HepG2 (cell line): ENCODE data around the gene MAP3K2. TPM values are rescaled to one million over a fixed set of nuclear protein-coding genes. Genes with fewer than 3 reads are reported as not detected.

Experiments
- AGO2 ChIP-seq: fragments of 200-400 bp; formaldehyde crosslinking; optimal IDR thresholded peaks from 2 replicates; pipeline ENCODE3; 2017; ENCODE audit warnings: mild to moderate bottlenecking, low read depth, low read length, moderate library complexity
- ARNT2 ChIP-seq: sonication (generic); formaldehyde crosslinking; IDR thresholded peaks from 2 replicates; pipeline ENCODE4 v1.8.0; 2022; ENCODE audit warnings: mild to moderate bottlenecking, low read depth, missing genetic modification reagents, moderate library complexity
- FOXM1 ChIP-seq: sonication (generic); formaldehyde crosslinking; IDR thresholded peaks from 2 replicates; pipeline ENCODE4 v1.5.0; 2020; ENCODE audit warnings: missing genetic modification reagents
- GATAD2A ChIP-seq: IDR thresholded peaks from 2 replicates; pipeline ENCODE4 v1.6.1; 2016
- GPN1 ChIP-seq: sonication (generic); formaldehyde crosslinking; IDR thresholded peaks from 2 replicates; pipeline ENCODE4 v1.5.1; 2020; ENCODE audit warnings: missing genetic modification reagents, borderline replicate concordance
- HNRNPH1 ChIP-seq: fragments of 200-400 bp; formaldehyde crosslinking; optimal IDR thresholded peaks from 2 replicates; pipeline ENCODE3; 2017; ENCODE audit warnings: mild to moderate bottlenecking, low read depth, low read length
- HOXA9 ChIP-seq: sonication (generic); formaldehyde crosslinking; IDR thresholded peaks from 2 replicates; pipeline ENCODE4 v1.8.1; 2022; ENCODE audit warnings: missing genetic modification reagents, mild to moderate bottlenecking, moderate library complexity, borderline replicate concordance
- MTF1 ChIP-seq: sonication (generic); formaldehyde crosslinking; IDR thresholded peaks from 2 replicates; pipeline ENCODE4 v1.5.0; 2020; ENCODE audit warnings: missing genetic modification reagents
- MTF2 ChIP-seq: sonication (generic); formaldehyde crosslinking; IDR thresholded peaks from 2 replicates; pipeline ENCODE4 v1.5.0; 2020; ENCODE audit warnings: missing genetic modification reagents, borderline replicate concordance
- MZF1 ChIP-seq: sonication (generic); formaldehyde crosslinking; IDR thresholded peaks from 2 replicates; pipeline ENCODE4 v1.8.1; 2023; ENCODE audit warnings: mild to moderate bottlenecking, missing genetic modification reagents, borderline replicate concordance
- NFE2L2 ChIP-seq: fragments of 150-350 bp; IDR thresholded peaks from 2 replicates; pipeline ENCODE4 v1.6.1; 2014; ENCODE audit warnings: low read length
- NFIB ChIP-seq: sonication (generic); formaldehyde crosslinking; IDR thresholded peaks from 2 replicates; pipeline ENCODE4 v1.9.0; 2021; ENCODE audit warnings: missing genetic modification reagents, mild to moderate bottlenecking, borderline replicate concordance
- NFYB ChIP-seq: sonication (generic); formaldehyde crosslinking; IDR thresholded peaks from 2 replicates; pipeline ENCODE4 v1.4.0; 2020; ENCODE audit warnings: missing genetic modification reagents
- RBFOX2 ChIP-seq: fragments of 200-400 bp; formaldehyde crosslinking; IDR thresholded peaks from 2 replicates; pipeline ENCODE4 v1.6.1; 2017; ENCODE audit warnings: low read depth, mild to moderate bottlenecking, low read length
- RFX1 ChIP-seq: fragments of 450-650 bp; IDR thresholded peaks from 2 replicates; pipeline ENCODE4 v1.6.1; 2017
- TBP ChIP-seq: sonication (generic); formaldehyde crosslinking; IDR thresholded peaks from 2 replicates; pipeline ENCODE4 v1.5.0; 2020; ENCODE audit warnings: missing genetic modification reagents
- ZC3H13 ChIP-seq: sonication (generic); formaldehyde crosslinking; IDR thresholded peaks from 2 replicates; pipeline ENCODE4 v1.8.1; 2023; ENCODE audit warnings: mild to moderate bottlenecking, missing genetic modification reagents, moderate library complexity
- ZNF138 ChIP-seq: sonication (generic); formaldehyde crosslinking; IDR thresholded peaks from 2 replicates; pipeline ENCODE4 v1.5.0; 2020; ENCODE audit warnings: mild to moderate bottlenecking, low read depth, missing genetic modification reagents
- ZNF263 ChIP-seq: sonication (generic); formaldehyde crosslinking; IDR thresholded peaks from 2 replicates; pipeline ENCODE4 v1.4.0; 2020; ENCODE audit warnings: missing genetic modification reagents
- ZNF329 ChIP-seq: sonication (generic); formaldehyde crosslinking; IDR thresholded peaks from 2 replicates; pipeline ENCODE4 v1.9.0; 2021; ENCODE audit warnings: low read depth, mild to moderate bottlenecking, missing genetic modification reagents
- ZNF333 ChIP-seq: sonication (generic); formaldehyde crosslinking; IDR thresholded peaks from 2 replicates; pipeline ENCODE4 v1.4.0; 2020; ENCODE audit warnings: mild to moderate bottlenecking, missing genetic modification reagents, borderline replicate concordance
- ZNF383 ChIP-seq: sonication (generic); formaldehyde crosslinking; IDR thresholded peaks from 2 replicates; pipeline ENCODE4 v1.4.0; 2020; ENCODE audit warnings: missing genetic modification reagents, mild to moderate bottlenecking, borderline replicate concordance
- ZNF7 ChIP-seq: IDR thresholded peaks from 2 replicates; pipeline ENCODE4 v1.6.1; 2016; ENCODE audit warnings: missing biosample characterization, missing genetic modification reagents
- ZNF766 ChIP-seq: sonication (generic); formaldehyde crosslinking; IDR thresholded peaks from 2 replicates; pipeline ENCODE4 v1.5.0; 2020; ENCODE audit warnings: missing genetic modification reagents, borderline replicate concordance
- ZNF839 ChIP-seq: sonication (generic); formaldehyde crosslinking; IDR thresholded peaks from 2 replicates; pipeline ENCODE4 v1.4.0; 2020; ENCODE audit warnings: missing genetic modification reagents, mild to moderate bottlenecking, borderline replicate concordance
- ZSCAN9 ChIP-seq: IDR thresholded peaks from 2 replicates; pipeline ENCODE4 v1.6.1; 2016; ENCODE audit warnings: borderline replicate concordance
- polyA plus RNA-seq, 8 experiments: library from polyadenylated mRNA; depleted of rRNA in 3 of 8; stranded (reverse) in 7 of 8; unstranded in 1 of 8; fragments of >200 nt; fragmentation: Illumina TruSeq in 4 of 8; extraction: Trizol in 4 of 8; gene quantifications; 2 replicates each; pipeline versions ENCODE4 v1.2.1 to v1.2.3, GENCODE V29; 2011 to 2016; ENCODE audit warnings: low read depth in 4 of 8, missing spikeins in 1 of 8, mixed read lengths in 1 of 8; ENCODE audit not compliant: insufficient read depth in 1 of 8
- total RNA-seq, 5 experiments: library from RNA; depleted of rRNA; stranded (reverse); fragments of >200 nt; fragmentation: Illumina TruSeq; extraction: Trizol; gene quantifications; 2 replicates each; pipeline ENCODE4 v1.2.3, GENCODE V29; 2016; ENCODE audit warnings: low read depth in 1 of 5
- TF ChIP-seq, protein P1 (sequence below): sonication (generic); formaldehyde crosslinking; IDR thresholded peaks from 2 replicates; pipeline ENCODE4 v1.5.0; 2020; ENCODE audit warnings: missing genetic modification reagents, mild to moderate bottlenecking, borderline replicate concordance
- TF ChIP-seq, protein P2 (sequence below): sonication (generic); formaldehyde crosslinking; IDR thresholded peaks from 2 replicates; pipeline ENCODE4 v1.9.0; 2022; ENCODE audit warnings: missing genetic modification reagents, mild to moderate bottlenecking, borderline replicate concordance

The MAP3K2 gene
- total and polyA plus RNA-seq, 2 of the 13 experiments (the other 11 are each of a cell fraction or from before 2014, with no cell fraction given) = 12.2 to 37.2 TPM

DNA sequence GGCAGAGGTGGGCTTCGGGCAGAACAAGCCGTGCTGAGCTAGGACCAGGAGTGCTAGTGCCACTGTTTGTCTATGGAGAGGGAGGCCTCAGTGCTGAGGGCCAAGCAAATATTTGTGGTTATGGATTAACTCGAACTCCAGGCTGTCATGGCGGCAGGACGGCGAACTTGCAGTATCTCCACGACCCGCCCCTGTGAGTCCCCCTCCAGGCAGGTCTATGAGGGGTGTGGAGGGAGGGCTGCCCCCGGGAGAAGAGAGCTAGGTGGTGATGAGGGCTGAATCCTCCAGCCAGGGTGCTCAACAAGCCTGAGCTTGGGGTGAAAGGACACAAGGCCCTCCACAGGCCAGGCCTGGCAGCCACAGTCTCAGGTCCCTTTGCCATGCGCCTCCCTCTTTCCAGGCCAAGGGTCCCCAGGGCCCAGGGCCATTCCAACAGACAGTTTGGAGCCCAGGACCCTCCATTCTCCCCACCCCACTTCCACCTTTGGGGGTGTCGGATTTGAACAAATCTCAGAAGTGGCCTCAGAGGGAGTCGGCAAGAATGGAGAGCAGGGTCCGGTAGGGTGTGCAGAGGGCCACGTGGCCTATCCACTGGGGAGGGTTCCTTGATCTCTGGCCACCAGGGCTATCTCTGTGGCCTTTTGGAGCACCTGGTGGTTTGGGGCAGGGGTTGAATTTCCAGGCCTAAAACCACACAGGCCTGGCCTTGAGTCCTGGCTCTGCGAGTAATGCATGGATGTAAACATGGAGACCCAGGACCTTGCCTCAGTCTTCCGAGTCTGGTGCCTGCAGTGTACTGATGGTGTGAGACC, 30.7 kb upstream of the MAP3K2 start, which contains the start of gene PROC (continued):
- TF ChIP-seq, protein P1, sequence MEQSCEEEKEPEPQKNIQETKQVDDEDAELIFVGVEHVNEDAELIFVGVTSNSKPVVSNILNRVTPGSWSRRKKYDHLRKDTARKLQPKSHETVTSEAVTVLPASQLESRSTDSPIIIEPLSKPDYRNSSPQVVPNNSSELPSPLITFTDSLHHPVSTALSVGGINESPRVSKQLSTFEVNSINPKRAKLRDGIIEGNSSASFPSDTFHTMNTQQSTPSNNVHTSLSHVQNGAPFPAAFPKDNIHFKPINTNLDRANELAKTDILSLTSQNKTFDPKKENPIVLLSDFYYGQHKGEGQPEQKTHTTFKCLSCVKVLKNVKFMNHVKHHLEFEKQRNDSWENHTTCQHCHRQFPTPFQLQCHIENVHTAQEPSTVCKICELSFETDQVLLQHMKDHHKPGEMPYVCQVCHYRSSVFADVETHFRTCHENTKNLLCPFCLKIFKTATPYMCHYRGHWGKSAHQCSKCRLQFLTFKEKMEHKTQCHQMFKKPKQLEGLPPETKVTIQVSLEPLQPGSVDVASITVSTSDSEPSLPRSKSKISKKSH (CRISPR knock-in tag) = peak; percentile 96; the same call in 1 of the 2 replicates
- TF ChIP-seq GATAD2A (peak; percentile 82), RFX1 (no peak), ZNF839 (CRISPR knock-in tag) (no peak), ZNF7 (CRISPR knock-in tag) (no peak), FOXM1 (CRISPR knock-in tag) (no peak), TBP (CRISPR knock-in tag) (peak; percentile 91; the same call in 1 of the 2 replicates), MTF1 (no peak), NFYB (no peak; the same call in 1 of the 2 replicates), ZNF766 (CRISPR knock-in tag) (no peak; the same call in 1 of the 2 replicates), RBFOX2 (peak; percentile 75), HOXA9 (CRISPR knock-in tag) (0 out of 2 replicates have a peak, but pooled peaks have one; percentile 27), ZNF333 (CRISPR knock-in tag) (0 out of 2 replicates have a peak, but pooled peaks have one; percentile 52), NFE2L2 (no peak), ZSCAN9 (CRISPR knock-in tag) (peak; percentile 89), ZNF383 (peak; percentile 96), AGO2 (peak; percentile 85), MZF1 (no peak), ZC3H13 (CRISPR knock-in tag) (peak; percentile 58; the same call in 1 of the 2 replicates), HNRNPH1 (no peak), ZNF329 (CRISPR knock-in tag) (no peak; the same call in 1 of the 2 replicates), ARNT2 (CRISPR knock-in tag) (no peak; the same call in none of the 2 replicates), ZNF138 (CRISPR knock-in tag) (peak; percentile 79), ZNF263 (CRISPR knock-in tag) (peak; percentile 84), MTF2 (CRISPR knock-in tag) (0 out of 2 replicates have a peak, but pooled peaks have one; percentile 21), GPN1 (no peak; the same call in 1 of the 2 replicates), NFIB (CRISPR knock-in tag) (no peak)
- TF ChIP-seq, protein P2, sequence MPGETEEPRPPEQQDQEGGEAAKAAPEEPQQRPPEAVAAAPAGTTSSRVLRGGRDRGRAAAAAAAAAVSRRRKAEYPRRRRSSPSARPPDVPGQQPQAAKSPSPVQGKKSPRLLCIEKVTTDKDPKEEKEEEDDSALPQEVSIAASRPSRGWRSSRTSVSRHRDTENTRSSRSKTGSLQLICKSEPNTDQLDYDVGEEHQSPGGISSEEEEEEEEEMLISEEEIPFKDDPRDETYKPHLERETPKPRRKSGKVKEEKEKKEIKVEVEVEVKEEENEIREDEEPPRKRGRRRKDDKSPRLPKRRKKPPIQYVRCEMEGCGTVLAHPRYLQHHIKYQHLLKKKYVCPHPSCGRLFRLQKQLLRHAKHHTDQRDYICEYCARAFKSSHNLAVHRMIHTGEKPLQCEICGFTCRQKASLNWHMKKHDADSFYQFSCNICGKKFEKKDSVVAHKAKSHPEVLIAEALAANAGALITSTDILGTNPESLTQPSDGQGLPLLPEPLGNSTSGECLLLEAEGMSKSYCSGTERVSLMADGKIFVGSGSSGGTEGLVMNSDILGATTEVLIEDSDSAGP (CRISPR knock-in tag) = peak; percentile 94
